Retina (tissue), 1 donor: ENCODE results near the gene GBA2.

Experiments used
- DNase-seq: peaks from one replicate; pipeline ENCODE4 v3.0.0-alpha.2; 2016

The GBA2 gene

GRCh38 chr9:35714579-35715252 lies 34.3 kb downstream of the GBA2 start:
- DNase-seq = no peak

- no peak for DNase-seq
These were observed 34.9 kb downstream of the GBA2 start for GRCh38 chr9:35714123-35714522.

DNA sequence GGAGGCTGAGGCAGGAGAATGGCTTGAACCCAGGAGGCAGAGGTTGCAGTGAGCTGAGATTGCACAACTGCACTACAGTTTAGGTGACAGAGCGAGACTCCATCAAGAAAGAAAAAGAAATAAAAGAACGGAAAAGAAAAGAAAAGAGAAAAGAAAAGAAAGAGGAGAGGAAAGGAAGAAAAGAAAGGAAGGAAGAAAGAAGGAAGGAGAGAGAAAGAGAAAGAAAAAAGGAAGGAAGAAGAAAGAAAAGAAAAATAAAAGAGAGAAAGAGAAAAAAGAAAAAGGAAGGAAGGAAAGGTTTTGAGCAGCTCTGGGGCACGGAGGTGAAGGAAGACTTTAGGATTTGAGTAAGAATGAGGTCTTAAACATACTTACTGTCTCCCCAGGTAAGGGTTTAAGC lies 35.5 kb downstream of the GBA2 start:
- DNase-seq = no peak

DNA sequence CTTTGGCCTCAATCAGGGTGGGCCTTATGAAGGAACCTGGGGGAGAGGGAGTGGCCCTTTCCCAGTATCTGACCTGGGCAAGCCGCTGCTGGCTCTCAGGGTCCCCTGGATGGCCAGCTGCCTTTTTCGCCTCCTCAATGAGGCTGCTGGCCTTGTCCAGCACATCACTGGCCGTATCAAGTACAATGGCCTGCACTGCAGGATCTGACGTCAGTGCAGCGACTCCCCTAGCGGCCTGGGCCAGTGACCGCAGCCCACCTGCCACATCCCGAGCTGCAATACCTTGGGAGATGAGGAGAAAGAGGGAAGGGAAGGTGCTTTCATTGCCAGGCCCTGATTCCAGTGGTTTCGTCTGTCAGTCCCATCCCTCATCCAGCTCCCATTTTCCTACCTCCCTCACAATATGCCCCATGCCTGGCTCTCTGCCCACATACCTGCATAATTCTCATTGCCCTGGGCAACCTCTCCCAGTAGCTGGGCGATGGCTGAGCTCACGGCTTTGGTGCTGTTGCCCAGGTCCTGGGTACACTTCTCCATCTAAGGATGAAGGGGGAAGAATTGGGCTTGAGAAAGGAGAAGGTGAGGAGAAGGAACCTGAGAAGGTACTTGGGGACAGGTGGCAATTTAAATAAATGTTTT lies 36.1 kb downstream of the GBA2 start:
- no peak for DNase-seq

- DNase-seq = no peak
These were observed 37.3 kb downstream of the GBA2 start for GRCh38 chr9:35711501-35712428.

DNA sequence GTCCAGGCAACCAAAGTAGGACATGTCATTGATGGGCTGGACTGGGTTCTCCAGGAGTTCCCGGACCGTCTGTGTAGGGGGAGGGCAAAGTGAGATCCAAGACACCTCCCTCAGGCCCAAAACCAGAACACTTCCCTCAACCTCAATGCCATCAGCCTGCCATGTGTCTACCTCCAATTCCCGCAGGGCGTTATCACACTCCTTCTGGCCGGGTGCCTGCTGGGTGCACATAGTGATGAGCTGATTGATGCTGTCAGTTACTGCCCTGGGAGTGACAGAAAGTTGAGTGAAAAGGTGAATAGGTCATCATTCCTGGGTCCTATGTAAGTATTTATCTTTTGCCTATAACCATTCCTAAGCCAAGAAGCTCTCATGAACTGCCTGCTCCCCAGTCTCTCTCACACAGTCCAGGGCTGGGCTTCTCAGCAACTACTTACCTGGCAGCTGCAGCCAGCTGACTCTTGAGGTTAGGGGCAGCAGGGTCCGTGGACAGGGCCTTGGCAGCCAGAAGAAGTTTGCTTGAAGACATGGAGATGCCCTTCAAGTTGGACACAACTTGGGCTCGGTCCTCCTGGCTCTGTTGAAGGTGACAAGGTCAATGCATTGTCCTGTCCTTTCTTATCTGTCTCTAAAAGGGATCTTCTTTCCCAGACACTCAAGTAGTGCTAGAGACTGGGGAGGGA lies 38.1 kb downstream of the GBA2 start:
- no peak for DNase-seq

- DNase-seq = no peak
These were observed 40.9 kb downstream of the GBA2 start for GRCh38 chr9:35708146-35708545.

- no peak for DNase-seq
These were observed 42.1 kb downstream of the GBA2 start for GRCh38 chr9:35706951-35707350.

DNA sequence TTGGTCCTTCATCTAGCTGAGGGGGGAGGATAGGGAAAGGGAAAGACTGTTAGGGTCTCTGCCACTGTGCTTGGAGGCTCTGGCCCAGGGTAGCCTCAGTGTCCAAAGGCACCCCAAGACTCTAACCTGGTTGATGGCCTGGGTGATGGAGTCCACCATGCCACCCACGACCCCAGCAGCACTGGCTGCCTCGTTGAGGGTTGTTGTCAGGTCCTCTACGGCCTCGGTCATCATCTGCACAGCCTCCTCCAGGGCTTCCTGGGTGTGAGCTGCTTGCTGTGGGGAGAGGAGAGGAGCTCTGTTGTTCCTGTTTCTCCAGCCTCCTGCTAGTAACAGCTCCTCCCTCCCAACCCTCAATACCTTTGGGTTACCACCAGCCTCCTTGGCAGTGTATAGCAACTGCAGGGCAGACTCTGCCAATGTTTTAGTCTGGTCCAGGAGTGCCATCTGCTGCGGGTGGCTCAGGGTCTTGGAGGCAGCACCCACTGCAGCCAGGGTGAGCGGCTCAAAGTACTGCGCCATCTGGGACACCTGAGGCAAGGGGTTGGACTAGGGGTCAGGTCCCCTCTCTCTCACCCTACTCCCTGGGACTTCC lies 43.1 kb downstream of the GBA2 start:
- no peak for DNase-seq

- no peak for DNase-seq
These were observed 43.7 kb downstream of the GBA2 start for GRCh38 chr9:35705372-35705771.

DNA sequence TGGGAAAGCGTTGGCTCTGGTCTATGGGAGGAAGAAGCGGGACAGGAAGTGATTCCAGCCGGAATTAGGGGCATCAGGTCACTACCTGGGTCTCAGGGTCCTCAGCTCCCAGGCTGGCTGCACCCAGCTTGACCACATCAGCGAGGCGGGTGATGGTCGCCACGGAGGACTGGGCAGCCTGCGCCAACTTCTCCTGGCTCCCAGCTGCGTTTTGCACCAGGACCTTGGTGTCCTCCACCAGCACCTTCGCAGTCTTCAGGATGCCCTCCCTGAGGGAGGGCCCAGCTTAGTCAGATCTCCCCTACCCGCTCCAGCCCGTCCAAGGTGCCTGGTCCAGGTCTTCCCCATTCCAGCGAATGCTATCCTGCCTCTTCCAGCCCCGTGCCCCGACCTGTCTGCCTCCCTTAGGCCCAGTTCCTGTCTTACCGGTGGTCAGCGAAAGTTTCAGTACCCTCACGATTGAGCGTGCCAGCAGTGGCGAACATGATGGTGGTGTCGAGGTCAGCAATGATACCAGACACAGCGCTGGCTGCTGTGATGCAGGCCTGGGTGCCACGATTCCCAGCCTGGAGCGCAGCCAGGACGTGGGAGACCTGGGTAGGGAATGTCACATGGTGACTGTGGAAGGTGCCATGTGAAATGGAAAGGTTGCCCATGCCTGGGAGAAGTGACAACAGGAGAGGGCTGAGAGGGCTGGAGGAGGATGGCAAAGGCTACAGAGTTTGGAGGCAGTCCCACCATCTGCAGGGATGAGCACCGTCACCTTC lies 44.9 kb downstream of the GBA2 start:
- no peak for DNase-seq

- DNase-seq = no peak
These were observed 46.3 kb downstream of the GBA2 start for GRCh38 chr9:35702696-35703095.

GRCh38 chr9:35700942-35701341 lies 48.1 kb downstream of the GBA2 start:
- no peak for DNase-seq

GRCh38 chr9:35700031-35700430 lies 49.0 kb downstream of the GBA2 start:
- DNase-seq = no peak

DNA sequence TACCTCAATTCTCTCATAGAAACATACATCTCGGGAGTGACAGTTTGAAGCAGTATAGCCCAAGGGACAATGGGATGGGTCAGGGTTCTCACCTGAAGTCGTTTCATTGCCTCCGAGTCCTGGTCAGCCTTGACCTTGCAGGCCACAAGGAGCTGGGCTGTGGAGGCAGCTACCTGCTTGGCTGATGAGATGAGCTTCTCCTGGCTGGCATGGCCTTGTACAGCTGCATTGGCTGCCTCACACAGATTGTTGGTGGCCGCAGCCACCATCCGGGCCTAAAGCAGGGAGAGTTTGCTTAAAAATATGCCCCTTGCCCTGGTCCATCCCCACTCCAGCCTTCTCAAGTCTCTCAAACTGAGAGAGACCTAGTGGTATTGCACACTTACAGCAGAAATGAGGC lies 50.8 kb downstream of the GBA2 start:
- no peak for DNase-seq

DNA sequence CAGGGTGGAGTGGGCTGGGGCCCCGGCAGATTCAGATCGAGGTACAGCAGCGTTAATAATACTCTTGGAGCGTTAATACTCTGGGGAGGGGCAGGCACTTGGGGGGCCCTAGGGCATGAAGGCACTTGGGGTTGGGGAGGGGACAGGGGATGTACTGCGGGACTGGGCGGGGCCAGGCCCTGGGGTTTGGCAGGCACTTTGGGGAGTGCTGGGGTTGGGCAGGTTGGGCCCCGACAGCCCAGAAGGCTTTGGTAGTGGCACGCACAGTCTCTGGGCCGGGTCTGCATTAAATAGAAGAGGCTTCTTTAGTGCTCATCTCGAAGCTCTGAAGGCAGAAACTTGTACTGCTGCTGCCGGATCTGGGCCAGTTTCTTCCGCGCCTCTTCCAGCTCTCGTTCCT lies 51.5 kb downstream of the GBA2 start:
- no peak for DNase-seq

DNA sequence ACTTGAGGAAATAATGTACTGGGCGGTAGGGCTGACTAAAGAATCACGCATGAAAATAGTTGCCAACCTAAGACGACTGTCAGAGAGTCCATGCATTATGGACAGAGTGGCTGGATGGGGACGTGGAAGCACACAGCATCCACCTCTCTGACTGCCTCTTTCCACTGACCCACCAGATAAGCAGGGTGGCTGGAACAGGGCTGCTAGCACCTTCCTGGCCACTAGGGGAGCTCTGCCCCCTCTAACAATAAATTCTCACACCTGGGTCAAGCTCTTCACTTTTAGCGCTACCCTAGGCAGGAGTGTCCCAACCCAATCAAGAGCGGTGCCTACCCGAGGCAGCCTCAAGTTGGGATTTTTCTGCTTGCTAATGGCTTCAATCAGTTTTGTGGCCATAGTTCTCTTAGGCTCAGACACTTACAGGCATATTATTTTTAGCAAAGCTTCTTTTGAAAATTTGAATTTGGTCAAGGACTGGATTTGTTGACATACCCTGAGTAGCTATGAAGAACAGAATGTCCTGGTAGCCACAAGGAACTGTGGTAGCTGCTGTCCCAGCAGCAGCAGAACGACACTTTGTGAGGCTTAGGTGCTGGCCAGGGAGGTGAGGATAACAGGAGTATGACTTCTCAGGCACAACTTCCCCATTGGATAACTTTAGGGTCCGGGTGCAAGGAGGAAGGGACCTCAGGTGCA lies 52.4 kb downstream of the GBA2 start:
- DNase-seq = peak; percentile 62

DNA sequence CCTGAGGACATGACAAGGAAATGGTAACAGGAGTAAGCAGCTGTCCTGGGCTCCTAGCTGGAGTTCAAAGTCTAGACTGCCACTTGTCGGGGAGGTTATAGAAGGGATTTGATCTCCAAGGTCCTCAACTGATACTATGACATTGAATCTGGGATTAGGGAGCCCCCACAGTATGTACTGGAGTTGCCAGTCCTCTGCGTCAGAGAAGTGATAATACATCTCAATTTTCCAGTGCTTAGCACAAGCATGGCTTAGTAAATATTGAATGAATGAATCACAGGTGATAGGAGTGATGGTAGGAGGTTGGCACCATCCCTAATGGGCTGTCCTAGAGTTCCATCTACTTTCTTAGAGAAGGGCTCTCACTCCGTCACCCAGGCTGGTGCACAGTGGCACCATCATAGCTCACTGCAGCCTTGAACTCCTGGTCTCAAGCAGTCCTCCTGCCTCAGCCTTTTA lies 53.1 kb downstream of the GBA2 start:
- DNase-seq = no peak

DNA sequence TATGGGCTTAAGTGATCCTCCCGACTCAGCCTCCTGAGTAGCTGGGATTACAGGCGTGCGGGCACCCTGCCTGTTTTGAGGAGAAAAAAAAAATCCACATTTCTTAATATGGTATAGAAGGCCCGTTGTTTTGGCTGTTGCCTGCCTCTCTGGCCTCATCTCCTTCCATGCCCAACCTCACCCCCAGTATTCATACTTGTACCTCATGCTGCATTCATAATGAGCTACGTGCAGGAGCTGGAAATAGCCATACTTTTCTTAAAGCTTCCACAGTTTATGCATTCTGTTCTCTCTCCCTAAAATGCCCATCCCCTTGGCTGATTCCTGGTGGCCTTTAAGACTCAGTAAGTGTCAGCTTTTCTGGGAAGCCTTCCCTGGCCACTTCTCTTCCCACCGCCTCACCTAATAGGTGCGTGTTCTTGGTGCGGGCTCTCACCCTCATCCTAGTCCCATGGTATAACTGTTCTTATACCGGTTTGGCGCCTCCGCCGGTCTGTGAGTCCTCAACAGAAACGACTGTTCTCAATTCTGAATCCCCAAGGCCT lies 57.2 kb downstream of the GBA2 start:
- no peak for DNase-seq

- DNase-seq = no peak
These were observed 57.7 kb downstream of the GBA2 start for GRCh38 chr9:35691334-35691650.
